ENCODE data around the gene FRMD8. TPM values are rescaled to one million over a fixed set of nuclear protein-coding genes. Genes with fewer than 3 reads are reported as not detected.

The FRMD8 gene
- total and polyA plus RNA-seq, 9 of the 15 experiments (the other 6 are each of a cell fraction or from before 2014, with no cell fraction given) = 4.5 to 54.5 (median 15.8) TPM

GRCh38 chr11:65421794-65422632 lies 35.6 kb downstream of the FRMD8 start (continued):
- TF ChIP-seq ZNF639 (CRISPR knock-in tag; conservative IDR thresholded peaks at IDR 0.05 in 1 of 2, IDR thresholded peaks at IDR 0.05 in 1 of 2) (peak in 1 of 2 experiments; percentile 65; a peak in 1 of 4 replicates), ZNF12 (CRISPR knock-in tag; IDR thresholded peaks at IDR 0.05) (no peak), ZNF174 (CRISPR knock-in tag; IDR thresholded peaks at IDR 0.05) (0 out of 2 replicates have a peak, but pooled peaks have one; percentile 39), SREBF1 (IDR thresholded peaks at IDR 0.05; ENCODE audit: borderline replicate concordance, low read depth, low read length) (0 out of 2 replicates have a peak, but pooled peaks have one; percentile 73), ZNF766 (CRISPR knock-in tag; conservative IDR thresholded peaks at IDR 0.05) (peak; percentile 83), NR2F6 (CRISPR knock-in tag; IDR thresholded peaks at IDR 0.05) (peak; percentile 69; the same call in 1 of the 2 replicates), ETV6 (IDR thresholded peaks at IDR 0.05; ENCODE audit: borderline replicate concordance in 1 of 2, low read depth in 2 of 2, low read length in 1 of 2) (peak in 1 of 2 experiments; percentile 3; a peak in 2 of 4 replicates), ETV6 (CRISPR knock-in tag; IDR thresholded peaks at IDR 0.05; ENCODE audit: borderline replicate concordance) (no peak), BDP1 (IDR thresholded peaks at IDR 0.05; ENCODE audit: insufficient read depth, insufficient read length) (no peak), RUNX1 (IDR thresholded peaks at IDR 0.05; ENCODE audit: low read depth) (0 out of 2 replicates have a peak, but pooled peaks have one; percentile 59), HDAC2 (IDR thresholded peaks at IDR 0.05) (0 out of 2 replicates have a peak, but pooled peaks have one; percentile 11), ARNT (IDR thresholded peaks at IDR 0.05) (no peak; a peak in 1 of 4 replicates), NR4A1 (CRISPR knock-in tag; IDR thresholded peaks at IDR 0.05) (0 out of 2 replicates have a peak, but pooled peaks have one; percentile 61), NR4A1 (tag; IDR thresholded peaks at IDR 0.05) (no peak; the same call in 1 of the 2 replicates), ZNF316 (IDR thresholded peaks at IDR 0.05) (no peak), TCFL5 (CRISPR knock-in tag; conservative IDR thresholded peaks at IDR 0.05) (0 out of 2 replicates have a peak, but pooled peaks have one; percentile 22), ZBED1 (IDR thresholded peaks at IDR 0.05) (peak; percentile 20; the same call in 1 of the 2 replicates)
- TF ChIP-seq, protein P1, sequence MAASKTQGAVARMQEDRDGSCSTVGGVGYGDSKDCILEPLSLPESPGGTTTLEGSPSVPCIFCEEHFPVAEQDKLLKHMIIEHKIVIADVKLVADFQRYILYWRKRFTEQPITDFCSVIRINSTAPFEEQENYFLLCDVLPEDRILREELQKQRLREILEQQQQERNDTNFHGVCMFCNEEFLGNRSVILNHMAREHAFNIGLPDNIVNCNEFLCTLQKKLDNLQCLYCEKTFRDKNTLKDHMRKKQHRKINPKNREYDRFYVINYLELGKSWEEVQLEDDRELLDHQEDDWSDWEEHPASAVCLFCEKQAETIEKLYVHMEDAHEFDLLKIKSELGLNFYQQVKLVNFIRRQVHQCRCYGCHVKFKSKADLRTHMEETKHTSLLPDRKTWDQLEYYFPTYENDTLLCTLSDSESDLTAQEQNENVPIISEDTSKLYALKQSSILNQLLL (CRISPR knock-in tag; IDR thresholded peaks at IDR 0.05; ENCODE audit: borderline replicate concordance) = 0 out of 2 replicates have a peak, but pooled peaks have one; percentile 24
- TF ChIP-seq, protein P2, sequence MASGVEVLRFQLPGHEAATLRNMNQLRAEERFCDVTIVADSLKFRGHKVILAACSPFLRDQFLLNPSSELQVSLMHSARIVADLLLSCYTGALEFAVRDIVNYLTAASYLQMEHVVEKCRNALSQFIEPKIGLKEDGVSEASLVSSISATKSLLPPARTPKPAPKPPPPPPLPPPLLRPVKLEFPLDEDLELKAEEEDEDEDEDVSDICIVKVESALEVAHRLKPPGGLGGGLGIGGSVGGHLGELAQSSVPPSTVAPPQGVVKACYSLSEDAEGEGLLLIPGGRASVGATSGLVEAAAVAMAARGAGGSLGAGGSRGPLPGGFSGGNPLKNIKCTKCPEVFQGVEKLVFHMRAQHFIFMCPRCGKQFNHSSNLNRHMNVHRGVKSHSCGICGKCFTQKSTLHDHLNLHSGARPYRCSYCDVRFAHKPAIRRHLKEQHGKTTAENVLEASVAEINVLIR (CRISPR knock-in tag; IDR thresholded peaks at IDR 0.05) = peak; percentile 87
- TF ChIP-seq, protein P3, sequence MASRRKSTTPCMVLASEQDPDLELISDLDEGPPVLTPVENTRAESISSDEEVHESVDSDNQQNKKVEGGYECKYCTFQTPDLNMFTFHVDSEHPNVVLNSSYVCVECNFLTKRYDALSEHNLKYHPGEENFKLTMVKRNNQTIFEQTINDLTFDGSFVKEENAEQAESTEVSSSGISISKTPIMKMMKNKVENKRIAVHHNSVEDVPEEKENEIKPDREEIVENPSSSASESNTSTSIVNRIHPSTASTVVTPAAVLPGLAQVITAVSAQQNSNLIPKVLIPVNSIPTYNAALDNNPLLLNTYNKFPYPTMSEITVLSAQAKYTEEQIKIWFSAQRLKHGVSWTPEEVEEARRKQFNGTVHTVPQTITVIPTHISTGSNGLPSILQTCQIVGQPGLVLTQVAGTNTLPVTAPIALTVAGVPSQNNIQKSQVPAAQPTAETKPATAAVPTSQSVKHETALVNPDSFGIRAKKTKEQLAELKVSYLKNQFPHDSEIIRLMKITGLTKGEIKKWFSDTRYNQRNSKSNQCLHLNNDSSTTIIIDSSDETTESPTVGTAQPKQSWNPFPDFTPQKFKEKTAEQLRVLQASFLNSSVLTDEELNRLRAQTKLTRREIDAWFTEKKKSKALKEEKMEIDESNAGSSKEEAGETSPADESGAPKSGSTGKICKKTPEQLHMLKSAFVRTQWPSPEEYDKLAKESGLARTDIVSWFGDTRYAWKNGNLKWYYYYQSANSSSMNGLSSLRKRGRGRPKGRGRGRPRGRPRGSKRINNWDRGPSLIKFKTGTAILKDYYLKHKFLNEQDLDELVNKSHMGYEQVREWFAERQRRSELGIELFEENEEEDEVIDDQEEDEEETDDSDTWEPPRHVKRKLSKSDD (conservative IDR thresholded peaks at IDR 0.05; ENCODE audit: low read length) = no peak

Measured in K562 (cell line).